Stimulated activated CD8-positive, alpha-beta memory T cell treated with anti-CD3 and anti-CD28 coated beads, Interleukin-4, amount 100 ng/mL, for 48 hours (primary cell): ENCODE results near the gene USO1.

ENCODE experiments used
- DNase-seq: peaks from one replicate; pipeline ENCODE4 v3.0.0-alpha.2; 2020

Gene USO1

DNA sequence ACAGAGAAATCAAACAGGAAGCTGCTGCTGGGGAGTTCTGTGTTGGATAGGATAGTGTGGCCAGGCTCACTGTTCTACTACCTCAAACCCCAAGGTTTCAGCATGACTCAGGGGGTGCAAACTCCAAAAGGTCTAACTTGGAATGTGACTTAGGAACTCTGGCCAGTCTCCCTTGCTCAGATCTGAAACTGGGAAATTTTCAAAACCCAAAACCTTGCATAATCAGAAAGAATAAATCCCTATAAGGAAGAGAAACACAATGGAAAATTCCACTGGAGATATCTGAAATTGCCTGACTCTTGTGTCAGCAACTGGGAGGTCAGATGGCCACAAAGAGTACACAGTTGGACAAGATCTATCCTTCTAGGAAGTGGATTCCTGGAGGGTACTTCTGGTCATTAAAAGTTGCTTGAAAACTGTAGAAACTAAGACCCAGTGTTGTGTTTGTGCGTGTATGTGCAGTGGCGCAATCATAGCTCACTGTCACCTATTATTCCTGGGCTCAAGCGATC is 119.8 kb downstream of the USO1 start:
- DNase-seq = no peak

DNA sequence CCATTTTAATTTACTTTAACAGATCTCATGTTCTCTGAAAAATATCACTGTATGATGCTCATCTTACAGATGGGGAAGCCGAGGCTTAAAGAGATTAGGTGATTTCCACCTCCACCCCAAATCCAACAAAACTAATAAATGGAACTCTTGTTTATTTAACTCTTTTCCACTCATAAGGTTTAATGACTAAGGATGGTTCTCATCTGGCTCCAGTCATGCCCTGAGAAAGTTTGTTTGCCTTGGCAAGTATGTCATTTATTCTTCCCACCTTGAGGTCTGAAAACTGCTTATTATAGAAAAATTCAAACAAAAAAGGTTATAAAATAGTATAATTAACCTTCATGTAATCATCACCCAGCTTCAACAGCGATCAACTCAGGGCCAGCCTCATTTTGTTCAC is 121.6 kb downstream of the USO1 start:
- DNase-seq = no peak

DNA sequence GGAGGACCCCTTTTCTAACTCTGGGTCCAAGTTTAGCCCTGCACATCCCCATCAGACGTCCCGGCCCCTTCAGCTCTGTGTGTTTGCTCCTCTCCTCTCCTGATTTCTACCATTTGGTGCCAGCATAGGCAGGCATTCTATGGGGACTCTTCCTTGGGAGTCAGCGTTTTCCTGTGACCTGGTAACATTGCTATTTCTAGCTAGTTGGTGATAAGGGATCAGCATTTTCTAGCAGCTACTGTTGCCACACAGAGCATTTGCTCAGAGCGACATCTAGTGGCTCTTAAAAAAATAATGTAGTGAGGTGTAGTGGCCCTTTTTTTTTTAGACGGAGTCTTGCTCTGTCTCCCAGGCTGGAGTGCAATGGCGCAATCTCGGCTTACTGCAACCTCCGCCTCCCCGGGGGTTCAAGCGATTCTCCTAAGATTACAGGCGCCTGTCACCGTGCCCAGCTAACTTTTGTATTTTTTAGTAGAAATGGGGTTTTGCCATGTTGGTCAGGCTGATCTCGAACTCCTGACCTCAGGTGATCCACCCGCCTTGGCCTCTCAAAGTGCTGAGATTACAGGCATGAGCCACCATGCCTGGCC is 123.9 kb downstream of the USO1 start:
- DNase-seq = peak; percentile 35

DNA sequence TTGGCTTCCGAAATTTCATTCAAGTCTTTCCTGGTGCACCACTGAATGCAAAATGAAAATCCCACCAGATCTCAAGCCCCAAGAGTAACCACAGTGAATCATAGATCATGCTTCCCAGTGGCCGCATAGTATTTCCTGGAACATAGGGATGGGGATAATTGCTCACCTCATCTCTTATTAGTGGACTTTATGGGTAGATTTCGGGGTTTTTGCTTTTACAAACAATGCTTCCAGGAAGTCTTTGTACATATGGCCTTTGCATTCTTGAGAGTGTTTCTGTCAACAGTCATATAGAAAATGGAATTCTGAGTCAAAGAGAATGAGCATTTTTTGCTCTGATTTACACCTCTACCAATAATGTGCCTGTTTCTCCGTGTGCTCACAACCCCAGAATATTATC is 124.5 kb downstream of the USO1 start:
- DNase-seq = no peak

DNA sequence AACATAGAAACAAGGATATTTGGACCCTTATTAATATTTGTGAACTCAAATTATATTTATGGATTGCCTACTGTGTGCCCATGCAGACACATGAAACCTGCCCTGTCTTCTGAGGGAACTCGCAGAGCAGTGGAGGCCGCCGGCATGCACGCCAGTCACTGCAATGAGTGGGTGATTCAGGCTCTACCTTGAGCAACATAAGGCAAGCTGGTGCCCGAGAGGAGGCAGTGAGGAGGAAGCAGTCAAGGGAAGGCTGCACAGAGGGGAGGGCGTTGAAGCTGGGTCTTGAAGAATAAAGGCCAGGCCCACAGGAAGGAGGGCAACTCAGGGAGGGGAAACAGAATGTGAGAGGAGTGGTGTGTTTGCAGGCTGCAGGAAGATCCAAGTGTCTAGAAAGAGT is 125.1 kb downstream of the USO1 start:
- DNase-seq = no peak

DNA sequence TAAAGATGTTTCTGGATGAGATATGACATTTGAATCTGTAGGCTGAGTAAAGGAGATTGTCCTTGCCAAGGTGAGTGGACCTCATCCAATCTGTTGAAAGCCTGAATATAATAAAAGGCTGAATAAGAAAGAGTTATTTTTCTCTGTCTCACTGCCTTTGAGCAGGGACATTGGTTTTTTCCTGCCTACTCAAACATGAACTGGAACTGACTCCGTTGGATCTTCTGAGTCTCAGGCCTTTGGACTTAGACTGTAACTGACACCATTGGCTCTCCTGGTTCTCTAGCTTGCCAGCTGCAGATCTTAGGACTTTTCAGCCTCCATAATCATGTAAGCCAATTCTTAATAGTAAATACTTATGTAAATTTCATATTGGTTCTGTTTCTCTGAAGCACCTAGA is 134.3 kb downstream of the USO1 start:
- no peak for DNase-seq

DNA sequence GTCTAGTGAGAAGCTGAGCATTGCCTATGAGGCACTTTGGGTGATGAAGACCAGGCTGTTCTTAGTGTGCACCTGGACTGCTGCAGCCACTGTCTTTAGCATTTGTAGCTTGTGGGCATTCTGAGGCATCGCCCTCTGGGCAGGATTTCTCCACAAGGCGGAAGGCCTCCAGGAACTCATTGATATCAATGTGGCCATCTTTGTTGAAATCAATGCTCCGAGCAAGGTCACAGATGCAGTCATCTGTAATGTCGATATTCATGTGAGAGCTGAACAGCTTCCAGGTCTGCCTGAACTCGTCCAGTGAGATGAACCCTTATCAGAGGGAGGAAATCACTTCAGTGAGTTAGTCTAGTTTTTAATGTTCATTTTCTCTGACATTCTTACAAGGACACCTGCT is 136.2 kb downstream of the USO1 start:
- no peak for DNase-seq
